ENCODE data around the gene OR10W1.

OR10W1 gene

GRCh38 chr11:58276151-58276550, 8.1 kb upstream of the OR10W1 start:
- no peak overlapping the region for H3K4me3 ChIP-seq (ENCODE audit: low read depth, low read length)
- TF ChIP-seq CTCF (IDR thresholded peaks at IDR 0.05; ENCODE audit: borderline replicate concordance, insufficient read depth, low read depth, low read length): no peak

GRCh38 chr11:58275002-58275401, 6.9 kb upstream of the OR10W1 start:
- H3K4me3 ChIP-seq (ENCODE audit: low read depth, low read length): no peak overlapping the region
- TF ChIP-seq CTCF (IDR thresholded peaks at IDR 0.05; ENCODE audit: borderline replicate concordance, insufficient read depth, low read depth, low read length): no peak

- H3K4me3 ChIP-seq (ENCODE audit: low read depth, low read length): no peak overlapping the region
- no peak for TF ChIP-seq CTCF (IDR thresholded peaks at IDR 0.05; ENCODE audit: borderline replicate concordance, insufficient read depth, low read depth, low read length)
Observed at GRCh38 chr11:58259983-58260382, 8.1 kb downstream of the OR10W1 start.

GRCh38 chr11:58254936-58255335, 13.1 kb downstream of the OR10W1 start:
- TF ChIP-seq CTCF (IDR thresholded peaks at IDR 0.05; ENCODE audit: borderline replicate concordance, insufficient read depth, low read depth, low read length): no peak
- no peak overlapping the region for H3K4me3 ChIP-seq (ENCODE audit: low read depth, low read length)

- TF ChIP-seq CTCF (IDR thresholded peaks at IDR 0.05; ENCODE audit: borderline replicate concordance, insufficient read depth, low read depth, low read length): no peak
- H3K4me3 ChIP-seq (ENCODE audit: low read depth, low read length): no peak overlapping the region
Observed at GRCh38 chr11:58243954-58244353, 24.1 kb downstream of the OR10W1 start.

GRCh38 chr11:58227956-58228615, 40.0 kb downstream of the OR10W1 start:
- TF ChIP-seq CTCF (IDR thresholded peaks at IDR 0.05; ENCODE audit: borderline replicate concordance, insufficient read depth, low read depth, low read length): no peak

GRCh38 chr11:58222721-58223120, 45.3 kb downstream of the OR10W1 start:
- no peak for TF ChIP-seq CTCF (IDR thresholded peaks at IDR 0.05; ENCODE audit: borderline replicate concordance, insufficient read depth, low read depth, low read length)

More at GRCh38 chr11:58227956-58228615, 40.0 kb downstream of the OR10W1 start:
- H3K4me3 ChIP-seq (ENCODE audit: low read depth, low read length): no peak overlapping the region

More at GRCh38 chr11:58222721-58223120, 45.3 kb downstream of the OR10W1 start:
- no peak overlapping the region for H3K4me3 ChIP-seq (ENCODE audit: low read depth, low read length)

Data from GM12875 (cell line).